ENCODE measurements around the gene SLC24A5.

The SLC24A5 gene

GRCh38 chr15:48096355-48096786 lies 24.4 kb upstream of the SLC24A5 start:
- DNase-seq (ENCODE audit: low read depth in 1 of 2, low spot score in 1 of 2): no peak
- H3K27ac ChIP-seq (replicated peaks): no peak overlapping the region
- peaks cover 2% of the 10 kb centered on the region for H3K27me3 ChIP-seq (ENCODE audit: insufficient read depth, poor library complexity, severe bottlenecking)
- TF ChIP-seq CTCF (IDR thresholded peaks at IDR 0.05; ENCODE audit: insufficient read depth, low read length): no peak
- TF ChIP-seq GABPA (IDR thresholded peaks at IDR 0.05; ENCODE audit: low read depth): no peak
- TF ChIP-seq REST (IDR thresholded peaks at IDR 0.05; ENCODE audit: insufficient replicate concordance, low read depth): no peak
- TF ChIP-seq POLR2AphosphoS5 (IDR thresholded peaks at IDR 0.05; ENCODE audit: low read depth): no peak
- TF ChIP-seq SPI1 (IDR thresholded peaks at IDR 0.05; ENCODE audit: borderline replicate concordance, low read depth): no peak
- no peak overlapping the region for H3K4me3 ChIP-seq (replicated peaks; ENCODE audit: insufficient read depth, low read length)

- no peak for TF ChIP-seq GABPA (IDR thresholded peaks at IDR 0.05; ENCODE audit: low read depth)
- no peak for TF ChIP-seq SPI1 (IDR thresholded peaks at IDR 0.05; ENCODE audit: borderline replicate concordance, low read depth)
- TF ChIP-seq POLR2AphosphoS5 (IDR thresholded peaks at IDR 0.05; ENCODE audit: low read depth): no peak
- TF ChIP-seq REST (IDR thresholded peaks at IDR 0.05; ENCODE audit: insufficient replicate concordance, low read depth): no peak
- no peak for TF ChIP-seq CTCF (IDR thresholded peaks at IDR 0.05; ENCODE audit: insufficient read depth, low read length)
- H3K4me3 ChIP-seq (replicated peaks; ENCODE audit: insufficient read depth, low read length): no peak overlapping the region
- DNase-seq (ENCODE audit: low read depth in 1 of 2, low spot score in 1 of 2): no peak
- no peak overlapping the region for H3K27ac ChIP-seq (replicated peaks)
- peaks cover 2% of the 10 kb centered on the region for H3K27me3 ChIP-seq (ENCODE audit: insufficient read depth, poor library complexity, severe bottlenecking)
These were observed 24.0 kb upstream of the SLC24A5 start for GRCh38 chr15:48096813-48097212.

GRCh38 chr15:48097264-48097663 lies 23.5 kb upstream of the SLC24A5 start:
- TF ChIP-seq REST (IDR thresholded peaks at IDR 0.05; ENCODE audit: insufficient replicate concordance, low read depth): no peak
- no peak for TF ChIP-seq CTCF (IDR thresholded peaks at IDR 0.05; ENCODE audit: insufficient read depth, low read length)
- TF ChIP-seq GABPA (IDR thresholded peaks at IDR 0.05; ENCODE audit: low read depth): no peak
- no peak for TF ChIP-seq POLR2AphosphoS5 (IDR thresholded peaks at IDR 0.05; ENCODE audit: low read depth)
- Histone ChIP-seq H3K27me3 (ENCODE audit: insufficient read depth, poor library complexity, severe bottlenecking) (peaks cover 2% of the 10 kb centered on the region), H3K27ac (replicated peaks) (no peak overlapping the region), H3K4me3 (replicated peaks; ENCODE audit: insufficient read depth, low read length) (no peak overlapping the region)
- no peak for DNase-seq (ENCODE audit: low read depth in 1 of 2, low spot score in 1 of 2)

All from HL-60 (cell line).